OCI-LY7 (cell line): Measurements from ENCODE around the gene SPRN.

ENCODE experiments used
- EZH2phosphoT487 ChIP-seq: fragments of 200-600 bp; sonication (generic); IDR thresholded peaks from 2 replicates; pipeline ENCODE4 v1.6.1; 2018; ENCODE audit warnings: low read depth, borderline replicate concordance, mild to moderate bottlenecking, mixed run types, antibody characterized with exemption, low read length, moderate library complexity, mixed read lengths
- TF ChIP-seq, protein P1 (sequence below): fragments of 200-600 bp; sonication (generic); conservative IDR thresholded peaks from 2 replicates; pipeline ENCODE4 v1.5.1; 2014; ENCODE audit warnings: mild to moderate bottlenecking, antibody characterized with exemption, low read length, moderate library complexity, mixed read lengths

DNA sequence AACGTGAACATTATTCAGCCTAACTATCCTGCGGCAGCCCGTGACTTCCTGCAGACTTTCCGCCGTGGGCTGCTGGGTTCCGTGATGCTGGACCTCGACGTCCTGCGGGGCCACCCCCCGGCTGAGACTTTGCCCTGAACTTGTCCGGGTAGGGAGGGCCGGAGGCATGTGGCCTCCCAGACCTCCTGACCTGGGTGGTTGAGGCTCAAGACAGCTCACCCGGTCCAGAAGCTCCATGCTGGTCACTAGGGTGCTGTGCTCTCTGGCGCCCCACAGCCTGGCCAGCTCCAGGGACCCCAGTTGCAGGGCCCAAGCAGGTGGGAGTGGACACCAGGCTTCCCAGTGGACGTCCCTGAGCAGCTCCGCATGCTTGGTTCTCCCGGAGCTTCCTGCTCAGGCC is 4.4 kb downstream of the SPRN start:
- TF ChIP-seq, protein P1, sequence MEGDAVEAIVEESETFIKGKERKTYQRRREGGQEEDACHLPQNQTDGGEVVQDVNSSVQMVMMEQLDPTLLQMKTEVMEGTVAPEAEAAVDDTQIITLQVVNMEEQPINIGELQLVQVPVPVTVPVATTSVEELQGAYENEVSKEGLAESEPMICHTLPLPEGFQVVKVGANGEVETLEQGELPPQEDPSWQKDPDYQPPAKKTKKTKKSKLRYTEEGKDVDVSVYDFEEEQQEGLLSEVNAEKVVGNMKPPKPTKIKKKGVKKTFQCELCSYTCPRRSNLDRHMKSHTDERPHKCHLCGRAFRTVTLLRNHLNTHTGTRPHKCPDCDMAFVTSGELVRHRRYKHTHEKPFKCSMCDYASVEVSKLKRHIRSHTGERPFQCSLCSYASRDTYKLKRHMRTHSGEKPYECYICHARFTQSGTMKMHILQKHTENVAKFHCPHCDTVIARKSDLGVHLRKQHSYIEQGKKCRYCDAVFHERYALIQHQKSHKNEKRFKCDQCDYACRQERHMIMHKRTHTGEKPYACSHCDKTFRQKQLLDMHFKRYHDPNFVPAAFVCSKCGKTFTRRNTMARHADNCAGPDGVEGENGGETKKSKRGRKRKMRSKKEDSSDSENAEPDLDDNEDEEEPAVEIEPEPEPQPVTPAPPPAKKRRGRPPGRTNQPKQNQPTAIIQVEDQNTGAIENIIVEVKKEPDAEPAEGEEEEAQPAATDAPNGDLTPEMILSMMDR, result no peak
- TF ChIP-seq EZH2phosphoT487, result no peak
